ENCODE data around the gene TMEM229B. TPM values are rescaled to one million over a fixed set of nuclear protein-coding genes. Genes with fewer than 3 reads are reported as not detected.

Gene TMEM229B
- total and polyA plus RNA-seq, 4 donors, result 0.40 to 2.0 (median 1.6) TPM

DNA sequence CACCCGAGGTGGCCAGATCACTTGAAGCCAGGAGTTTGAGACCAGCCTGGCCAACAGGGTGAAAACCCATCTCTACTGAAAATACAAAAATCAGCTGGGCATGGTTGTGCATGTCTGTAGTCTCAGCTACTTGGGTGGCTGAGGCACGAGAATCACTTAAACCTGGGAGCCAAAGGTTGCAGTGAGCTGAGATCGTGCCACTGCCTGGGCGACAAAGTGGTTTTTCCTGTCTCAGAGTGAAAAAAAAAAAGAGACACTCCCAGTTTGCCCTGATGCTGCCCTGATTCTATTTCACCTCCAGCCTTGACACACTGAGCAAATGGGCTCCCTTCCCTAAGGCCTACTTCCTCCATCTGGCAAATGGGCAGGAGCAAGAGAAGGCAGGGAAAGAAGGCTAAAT is 48.0 kb downstream of the TMEM229B start:
- Histone ChIP-seq H3K9me3 (ENCODE audit: control insufficient read depth in 4 of 4, low read length in 3 of 4) (no peaks in the 10 kb centered on the region), H3K27ac (ENCODE audit: low read depth in 1 of 2, low read length in 2 of 2) (no peak overlapping the region), H3K4me3 (ENCODE audit: low read depth in 1 of 3, low read length in 3 of 3) (no peak overlapping the region), H3K9ac (ENCODE audit: low read depth in 1 of 2, low read length in 2 of 2) (no peak overlapping the region), H3K27me3 (ENCODE audit: control insufficient read depth in 4 of 4, insufficient read depth in 4 of 4, low read length in 3 of 4) (no peaks in the 10 kb centered on the region), H3K4me1 (ENCODE audit: control insufficient read depth in 4 of 4, insufficient read depth in 4 of 4, low read length in 3 of 4) (no peaks in the 10 kb centered on the region), H3K36me3 (ENCODE audit: control insufficient read depth in 4 of 4, insufficient read depth in 3 of 4, low read depth in 1 of 4, low read length in 3 of 4) (no peaks in the 10 kb centered on the region)
- no peak for DNase-seq (ENCODE audit: low spot score)
- TF ChIP-seq, protein P1, sequence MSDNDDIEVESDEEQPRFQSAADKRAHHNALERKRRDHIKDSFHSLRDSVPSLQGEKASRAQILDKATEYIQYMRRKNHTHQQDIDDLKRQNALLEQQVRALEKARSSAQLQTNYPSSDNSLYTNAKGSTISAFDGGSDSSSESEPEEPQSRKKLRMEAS (IDR thresholded peaks at IDR 0.05), result no peak
- no peak for TF ChIP-seq RAD21 (IDR thresholded peaks at IDR 0.05)
- TF ChIP-seq RXRA (IDR thresholded peaks at IDR 0.05), result no peak
- no peak for TF ChIP-seq HNF4G (IDR thresholded peaks at IDR 0.05)
- TF ChIP-seq, protein P2, sequence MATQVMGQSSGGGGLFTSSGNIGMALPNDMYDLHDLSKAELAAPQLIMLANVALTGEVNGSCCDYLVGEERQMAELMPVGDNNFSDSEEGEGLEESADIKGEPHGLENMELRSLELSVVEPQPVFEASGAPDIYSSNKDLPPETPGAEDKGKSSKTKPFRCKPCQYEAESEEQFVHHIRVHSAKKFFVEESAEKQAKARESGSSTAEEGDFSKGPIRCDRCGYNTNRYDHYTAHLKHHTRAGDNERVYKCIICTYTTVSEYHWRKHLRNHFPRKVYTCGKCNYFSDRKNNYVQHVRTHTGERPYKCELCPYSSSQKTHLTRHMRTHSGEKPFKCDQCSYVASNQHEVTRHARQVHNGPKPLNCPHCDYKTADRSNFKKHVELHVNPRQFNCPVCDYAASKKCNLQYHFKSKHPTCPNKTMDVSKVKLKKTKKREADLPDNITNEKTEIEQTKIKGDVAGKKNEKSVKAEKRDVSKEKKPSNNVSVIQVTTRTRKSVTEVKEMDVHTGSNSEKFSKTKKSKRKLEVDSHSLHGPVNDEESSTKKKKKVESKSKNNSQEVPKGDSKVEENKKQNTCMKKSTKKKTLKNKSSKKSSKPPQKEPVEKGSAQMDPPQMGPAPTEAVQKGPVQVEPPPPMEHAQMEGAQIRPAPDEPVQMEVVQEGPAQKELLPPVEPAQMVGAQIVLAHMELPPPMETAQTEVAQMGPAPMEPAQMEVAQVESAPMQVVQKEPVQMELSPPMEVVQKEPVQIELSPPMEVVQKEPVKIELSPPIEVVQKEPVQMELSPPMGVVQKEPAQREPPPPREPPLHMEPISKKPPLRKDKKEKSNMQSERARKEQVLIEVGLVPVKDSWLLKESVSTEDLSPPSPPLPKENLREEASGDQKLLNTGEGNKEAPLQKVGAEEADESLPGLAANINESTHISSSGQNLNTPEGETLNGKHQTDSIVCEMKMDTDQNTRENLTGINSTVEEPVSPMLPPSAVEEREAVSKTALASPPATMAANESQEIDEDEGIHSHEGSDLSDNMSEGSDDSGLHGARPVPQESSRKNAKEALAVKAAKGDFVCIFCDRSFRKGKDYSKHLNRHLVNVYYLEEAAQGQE (IDR thresholded peaks at IDR 0.05), result no peak
- 84% methylated on average over 4 of the region's 4 CpGs for WGBS

DNA sequence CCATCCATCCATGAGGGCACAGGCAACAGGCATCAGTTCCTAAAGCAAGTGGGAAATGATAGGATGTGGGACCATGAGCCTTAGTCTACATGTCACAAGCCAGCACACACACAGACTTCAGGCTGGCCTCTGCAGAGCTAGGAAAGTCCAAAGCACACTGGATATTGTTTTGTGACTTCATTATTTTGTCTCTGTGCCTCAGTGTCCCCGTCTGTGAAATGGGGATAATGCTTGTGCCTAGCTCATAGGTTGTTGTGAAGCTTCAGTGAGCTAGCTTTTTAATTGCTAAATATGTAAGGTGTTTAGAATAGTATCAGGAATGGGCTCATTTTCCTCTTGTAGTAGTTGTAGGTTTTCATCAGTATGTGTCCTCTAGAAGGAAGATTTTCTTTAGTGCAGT is 49.6 kb downstream of the TMEM229B start:
- no peak overlapping the region for H3K4me3 ChIP-seq (ENCODE audit: low read depth in 1 of 3, low read length in 3 of 3)
- H3K27me3 ChIP-seq (ENCODE audit: control insufficient read depth in 4 of 4, insufficient read depth in 4 of 4, low read length in 3 of 4), result no peaks in the 10 kb centered on the region
- no peaks in the 10 kb centered on the region for H3K36me3 ChIP-seq (ENCODE audit: control insufficient read depth in 4 of 4, insufficient read depth in 3 of 4, low read depth in 1 of 4, low read length in 3 of 4)
- DNase-seq (ENCODE audit: low spot score), result no peak
- TF ChIP-seq RAD21 (IDR thresholded peaks at IDR 0.05) (no peak), HNF4A (conservative IDR thresholded peaks at IDR 0.05) (no peak), EGR1 (IDR thresholded peaks at IDR 0.05; ENCODE audit: low read depth in 2 of 2) (no peak), TAF1 (conservative IDR thresholded peaks at IDR 0.05) (no peak), FOXA2 (IDR thresholded peaks at IDR 0.05) (no peak), HNF4G (IDR thresholded peaks at IDR 0.05) (no peak), RXRA (IDR thresholded peaks at IDR 0.05) (no peak), JUND (IDR thresholded peaks at IDR 0.05) (no peak), YY1 (IDR thresholded peaks at IDR 0.05) (no peak), SP1 (IDR thresholded peaks at IDR 0.05) (no peak), FOXA1 (IDR thresholded peaks at IDR 0.05) (no peak), NR2F2 (IDR thresholded peaks at IDR 0.05) (no peak), GABPA (IDR thresholded peaks at IDR 0.05 in 1 of 2, conservative IDR thresholded peaks at IDR 0.05 in 1 of 2) (no peak)
- TF ChIP-seq, protein P3, sequence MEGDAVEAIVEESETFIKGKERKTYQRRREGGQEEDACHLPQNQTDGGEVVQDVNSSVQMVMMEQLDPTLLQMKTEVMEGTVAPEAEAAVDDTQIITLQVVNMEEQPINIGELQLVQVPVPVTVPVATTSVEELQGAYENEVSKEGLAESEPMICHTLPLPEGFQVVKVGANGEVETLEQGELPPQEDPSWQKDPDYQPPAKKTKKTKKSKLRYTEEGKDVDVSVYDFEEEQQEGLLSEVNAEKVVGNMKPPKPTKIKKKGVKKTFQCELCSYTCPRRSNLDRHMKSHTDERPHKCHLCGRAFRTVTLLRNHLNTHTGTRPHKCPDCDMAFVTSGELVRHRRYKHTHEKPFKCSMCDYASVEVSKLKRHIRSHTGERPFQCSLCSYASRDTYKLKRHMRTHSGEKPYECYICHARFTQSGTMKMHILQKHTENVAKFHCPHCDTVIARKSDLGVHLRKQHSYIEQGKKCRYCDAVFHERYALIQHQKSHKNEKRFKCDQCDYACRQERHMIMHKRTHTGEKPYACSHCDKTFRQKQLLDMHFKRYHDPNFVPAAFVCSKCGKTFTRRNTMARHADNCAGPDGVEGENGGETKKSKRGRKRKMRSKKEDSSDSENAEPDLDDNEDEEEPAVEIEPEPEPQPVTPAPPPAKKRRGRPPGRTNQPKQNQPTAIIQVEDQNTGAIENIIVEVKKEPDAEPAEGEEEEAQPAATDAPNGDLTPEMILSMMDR (IDR thresholded peaks at IDR 0.05; ENCODE audit: low read depth, low read length, missing input control), result no peak
- TF ChIP-seq, protein P2 (IDR thresholded peaks at IDR 0.05), result no peak
- TF ChIP-seq, protein P1 (IDR thresholded peaks at IDR 0.05), result no peak
- TF ChIP-seq, protein P4, sequence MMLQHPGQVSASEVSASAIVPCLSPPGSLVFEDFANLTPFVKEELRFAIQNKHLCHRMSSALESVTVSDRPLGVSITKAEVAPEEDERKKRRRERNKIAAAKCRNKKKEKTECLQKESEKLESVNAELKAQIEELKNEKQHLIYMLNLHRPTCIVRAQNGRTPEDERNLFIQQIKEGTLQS (IDR thresholded peaks at IDR 0.05), result no peak
- TF ChIP-seq, protein P5, sequence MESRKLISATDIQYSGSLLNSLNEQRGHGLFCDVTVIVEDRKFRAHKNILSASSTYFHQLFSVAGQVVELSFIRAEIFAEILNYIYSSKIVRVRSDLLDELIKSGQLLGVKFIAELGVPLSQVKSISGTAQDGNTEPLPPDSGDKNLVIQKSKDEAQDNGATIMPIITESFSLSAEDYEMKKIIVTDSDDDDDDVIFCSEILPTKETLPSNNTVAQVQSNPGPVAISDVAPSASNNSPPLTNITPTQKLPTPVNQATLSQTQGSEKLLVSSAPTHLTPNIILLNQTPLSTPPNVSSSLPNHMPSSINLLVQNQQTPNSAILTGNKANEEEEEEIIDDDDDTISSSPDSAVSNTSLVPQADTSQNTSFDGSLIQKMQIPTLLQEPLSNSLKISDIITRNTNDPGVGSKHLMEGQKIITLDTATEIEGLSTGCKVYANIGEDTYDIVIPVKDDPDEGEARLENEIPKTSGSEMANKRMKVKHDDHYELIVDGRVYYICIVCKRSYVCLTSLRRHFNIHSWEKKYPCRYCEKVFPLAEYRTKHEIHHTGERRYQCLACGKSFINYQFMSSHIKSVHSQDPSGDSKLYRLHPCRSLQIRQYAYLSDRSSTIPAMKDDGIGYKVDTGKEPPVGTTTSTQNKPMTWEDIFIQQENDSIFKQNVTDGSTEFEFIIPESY (IDR thresholded peaks at IDR 0.05), result no peak
- no peak overlapping the region for H3K9ac ChIP-seq (ENCODE audit: low read depth in 1 of 2, low read length in 2 of 2)
- H3K4me1 ChIP-seq (ENCODE audit: control insufficient read depth in 4 of 4, insufficient read depth in 4 of 4, low read length in 3 of 4), result no peaks in the 10 kb centered on the region
- H3K27ac ChIP-seq (ENCODE audit: low read depth in 1 of 2, low read length in 2 of 2), result no peak overlapping the region
- H3K9me3 ChIP-seq (ENCODE audit: control insufficient read depth in 4 of 4, low read length in 3 of 4), result no peaks in the 10 kb centered on the region
- WGBS, result 72% methylated on average over 1 of the region's 1 CpG

Data from liver (tissue), 9 donors.